Stimulated activated CD8-positive, alpha-beta memory T cell treated with anti-CD3 and anti-CD28 coated beads, Interleukin-7, amount 100 ng/mL, for 1 hour (primary cell): ENCODE measurements around the gene ELOB.
"Not testable (repeated sequence)": the region's sequence is repeated elsewhere in the genome, so short reads cannot be mapped to it uniquely, and the experiment has no call there.

Source experiments
- DNase-seq, 2 donors: peaks; one replicate each; pipeline ENCODE4 v3.0.0-alpha.2; 2020; ENCODE audit warnings: low read depth in 2 of 2

Gene ELOB

DNA sequence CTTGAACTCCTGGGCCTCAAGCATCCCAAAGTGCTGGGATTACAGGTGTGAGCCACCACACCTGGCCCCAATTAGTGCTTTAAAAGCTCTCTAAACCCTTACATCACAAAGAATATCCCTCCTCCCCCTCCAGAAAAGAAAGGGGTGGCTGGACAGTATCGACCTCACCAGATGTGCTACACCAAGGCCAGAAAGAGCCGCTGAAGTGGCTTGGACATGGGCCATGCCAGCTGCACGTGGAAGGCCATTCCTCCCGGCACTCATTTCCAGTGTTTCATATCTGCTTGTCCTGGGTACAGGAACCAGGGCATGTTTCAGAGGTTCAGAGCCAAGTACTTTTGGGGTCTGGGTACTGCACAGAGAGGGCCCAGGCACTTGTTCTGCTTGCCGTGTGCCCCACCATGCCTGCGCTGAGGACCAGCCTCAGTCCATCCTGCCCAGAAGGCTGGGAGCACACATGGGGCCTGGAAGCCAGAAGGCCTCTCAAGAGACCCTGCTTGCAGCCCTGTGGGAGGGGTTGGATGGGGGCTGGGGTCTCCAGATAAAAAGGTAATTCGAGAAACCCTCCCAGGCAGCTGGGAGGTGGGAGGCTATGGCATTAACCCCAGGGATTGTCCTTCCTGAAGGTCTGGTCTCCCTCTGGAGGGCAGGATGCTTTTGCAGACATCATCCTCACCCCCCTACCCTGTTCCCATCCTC is 28.2 kb downstream of the ELOB start:
- DNase-seq, result no peak

- no peak for DNase-seq
Measured at GRCh38 chr16:2745961-2746360, 31.1 kb downstream of the ELOB start.

GRCh38 chr16:2745116-2745890 is 31.8 kb downstream of the ELOB start:
- DNase-seq, result no peak

DNA sequence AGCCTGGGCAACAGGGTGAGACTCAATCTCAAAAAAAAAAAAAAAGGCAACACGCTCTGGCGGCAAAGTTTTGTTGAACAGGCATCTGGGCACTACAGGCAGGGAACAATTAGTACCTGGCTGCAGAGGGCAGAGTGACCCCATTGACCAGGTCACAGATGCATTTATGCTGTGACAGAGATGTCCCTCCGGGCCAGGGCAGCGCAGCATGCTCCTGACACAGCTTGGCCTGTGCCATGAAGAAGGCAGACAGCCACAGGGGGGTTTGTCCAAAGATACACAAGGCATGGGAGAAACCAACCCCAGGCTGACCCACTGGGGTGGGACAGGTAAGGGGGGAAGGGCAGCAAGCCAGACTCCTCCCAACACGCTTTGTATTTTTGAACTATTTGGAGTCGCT is 32.4 kb downstream of the ELOB start:
- DNase-seq, result no peak

- no peak for DNase-seq
Measured at GRCh38 chr16:2743007-2743810, 33.9 kb downstream of the ELOB start.

DNA sequence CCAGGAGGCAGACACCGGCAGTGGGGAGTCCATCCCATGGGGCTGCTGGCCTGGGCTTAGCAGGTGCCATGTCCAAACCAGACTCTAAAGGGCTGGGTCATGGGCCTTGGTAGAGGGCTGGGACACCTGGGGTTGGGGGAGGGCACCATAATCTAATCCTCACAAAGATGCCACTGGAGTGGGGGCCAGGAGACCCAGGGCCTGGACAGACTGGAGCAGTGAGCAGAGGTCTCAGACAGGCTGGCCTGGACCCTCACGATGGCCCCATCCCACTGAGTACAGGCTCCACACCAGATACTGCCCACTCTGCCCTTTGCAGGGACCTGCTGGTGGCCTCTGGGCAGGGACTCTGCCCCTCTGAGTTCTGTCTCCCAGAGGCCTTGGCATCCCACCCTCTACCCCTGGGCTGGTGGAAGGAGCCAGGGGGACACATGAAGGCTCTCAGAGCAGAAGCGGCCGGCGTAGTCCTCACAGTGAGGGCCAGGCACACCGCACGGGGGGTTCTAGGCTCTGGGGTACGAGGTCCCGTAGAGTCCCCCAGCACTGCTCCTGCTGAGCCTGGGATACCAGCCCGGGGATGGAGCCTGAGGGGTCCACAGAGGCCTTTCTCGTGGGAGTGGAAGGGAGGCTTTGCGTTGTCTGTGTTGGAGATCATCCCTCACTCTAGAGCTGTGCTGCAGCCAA is 34.6 kb downstream of the ELOB start:
- no peak for DNase-seq

- no peak for DNase-seq
Measured at GRCh38 chr16:2741168-2741567, 35.9 kb downstream of the ELOB start.

DNA sequence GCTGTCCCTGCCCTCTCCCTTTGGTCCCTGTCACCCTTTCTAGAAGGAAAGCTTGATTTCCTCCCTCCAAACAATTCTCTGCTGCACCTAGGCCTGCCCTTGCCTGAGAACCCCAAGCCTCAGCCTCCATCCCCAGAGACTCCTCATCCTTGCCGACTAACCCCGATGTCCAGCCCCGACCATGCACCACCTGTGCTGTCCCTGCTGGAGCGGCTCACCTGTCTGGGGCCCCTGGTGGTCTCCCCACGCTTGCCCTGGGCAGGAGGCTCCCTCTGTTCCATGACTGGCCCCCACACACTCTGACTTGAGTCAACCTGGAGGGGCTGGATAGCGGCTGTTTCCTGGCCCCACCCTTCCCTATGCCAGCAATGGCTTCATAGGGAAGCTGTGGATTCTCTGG is 36.6 kb downstream of the ELOB start:
- DNase-seq, result no peak

GRCh38 chr16:2739625-2740430 is 37.3 kb downstream of the ELOB start:
- no peak for DNase-seq

- DNase-seq, result no peak
Measured at GRCh38 chr16:2738615-2739014, 38.5 kb downstream of the ELOB start.

GRCh38 chr16:2737895-2738418 is 39.1 kb downstream of the ELOB start:
- no peak for DNase-seq

DNA sequence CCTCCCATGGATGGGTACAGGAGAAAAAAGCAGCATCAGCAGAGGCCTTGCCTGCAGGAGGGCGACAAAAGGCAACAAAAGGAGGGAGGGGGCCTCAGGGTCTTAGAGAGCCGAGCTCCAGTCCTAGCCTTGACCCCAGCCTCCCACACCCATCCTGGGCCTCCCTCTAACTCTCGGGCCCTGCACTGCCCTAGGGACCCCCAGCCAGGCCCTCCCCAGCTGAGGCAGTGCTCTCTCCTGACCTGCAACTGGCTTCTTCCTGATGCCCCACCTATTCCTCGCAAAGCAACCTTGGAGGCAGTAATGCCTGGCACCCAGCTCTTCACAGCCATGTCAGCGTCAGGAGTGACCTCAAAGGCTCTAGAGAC is 39.9 kb downstream of the ELOB start:
- DNase-seq, result no peak

GRCh38 chr16:2736476-2737237 is 40.4 kb downstream of the ELOB start:
- no peak for DNase-seq

DNA sequence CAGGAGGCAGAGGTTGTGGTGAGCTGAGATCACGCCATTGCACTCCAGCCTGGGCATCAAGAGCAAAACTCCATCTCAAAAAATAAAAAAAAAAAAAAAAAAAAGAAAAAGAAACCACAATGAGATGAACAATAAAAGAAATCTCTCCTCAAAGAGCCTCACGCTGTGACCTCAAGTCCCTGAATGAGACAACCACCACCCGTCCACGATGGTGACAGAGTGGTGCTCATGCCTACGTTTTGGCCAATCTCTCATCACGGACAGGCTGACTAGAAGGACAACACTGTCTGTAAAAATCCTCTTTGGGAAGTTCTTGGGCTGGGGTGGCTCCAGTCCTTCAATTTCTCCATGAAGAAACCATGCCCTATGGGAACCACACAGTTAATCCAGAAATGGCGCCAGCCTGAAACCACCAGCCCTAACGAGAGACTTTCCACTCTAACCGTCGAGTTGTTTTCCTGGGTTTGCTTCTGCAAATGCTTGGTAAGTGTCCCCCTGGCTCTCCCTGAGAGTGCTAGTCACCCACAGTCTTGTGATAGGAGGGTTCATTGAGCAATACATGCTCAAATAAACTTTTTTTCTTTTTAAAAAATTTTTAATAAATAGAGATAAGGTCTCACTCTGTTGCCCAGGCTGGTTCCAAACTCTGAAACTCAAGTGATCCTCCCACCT is 42.1 kb downstream of the ELOB start:
- no peak for DNase-seq

GRCh38 chr16:2728034-2728433 is 49.0 kb downstream of the ELOB start:
- no peak for DNase-seq

GRCh38 chr16:2726923-2727322 is 50.2 kb downstream of the ELOB start:
- DNase-seq, result no peak

- DNase-seq, result no peak
Measured at GRCh38 chr16:2724816-2725348, 52.2 kb downstream of the ELOB start.

GRCh38 chr16:2724088-2724676 is 52.9 kb downstream of the ELOB start:
- DNase-seq, result no peak

- not testable (repeated sequence) for DNase-seq
Measured at GRCh38 chr16:2721634-2722173, 55.4 kb downstream of the ELOB start.
